Activated T-helper 1 cell treated with anti-CD3 and anti-CD28 coated beads, Interleukin-12 subunit alpha, Interleukin-12 subunit beta, Interleukin-2, Interleukin-4 antibody, amounts not matched to agents 30 ng/mL and 10 ng/mL and 1 ng/mL, durations not matched to agents 14 hours and 24 hours and 36 hours (primary cell): ENCODE results near the gene LRRC37A3. TPM values are rescaled to one million over a fixed set of nuclear protein-coding genes. Genes with fewer than 3 reads are reported as not detected.
"Not testable (repeated sequence)": the region's sequence is repeated elsewhere in the genome, so short reads cannot be mapped to it uniquely, and the experiment has no call there.

Experiments used
- DNase-seq: peaks from one replicate; pipeline ENCODE4 v3.0.0; 2021; ENCODE audit warnings: low spot score
- H3K27ac Mint-ChIP-seq: one replicate; pipeline ENCODE4 v1.8.0; 2021; ENCODE audit warnings: mild to moderate bottlenecking, mixed read lengths
- H3K27me3 Mint-ChIP-seq: one replicate; pipeline ENCODE4 v1.8.0; 2022; ENCODE audit warnings: mild to moderate bottlenecking, moderate library complexity, mixed read lengths; ENCODE audit not compliant: insufficient read depth
- H3K36me3 Mint-ChIP-seq: one replicate; pipeline ENCODE4 v1.8.0; 2021; ENCODE audit warnings: low read depth, mixed read lengths
- H3K4me1 Mint-ChIP-seq: one replicate; pipeline ENCODE4 v1.8.0; 2021; ENCODE audit warnings: low read depth, mixed read lengths
- H3K4me3 Mint-ChIP-seq: one replicate; pipeline ENCODE4 v1.8.0; 2021; ENCODE audit warnings: mild to moderate bottlenecking, moderate library complexity, mixed read lengths
- H3K9me3 Mint-ChIP-seq: one replicate; pipeline ENCODE4 v1.8.0; 2021; ENCODE audit warnings: mixed read lengths
- intact Hi-C: fragments of 100-400 bp; cut with micrococcal nuclease; formaldehyde crosslinking; loops from one replicate; pipeline ENCODE4 v1.15.1; 2024
- total RNA-seq: library from RNA; stranded (reverse); gene quantifications from 2 replicates; pipeline ENCODE4 v1.2.3, GENCODE V29; 2022

LRRC37A3 gene
- 6.8 and 12.4 TPM in 2 replicates for total RNA-seq

DNA sequence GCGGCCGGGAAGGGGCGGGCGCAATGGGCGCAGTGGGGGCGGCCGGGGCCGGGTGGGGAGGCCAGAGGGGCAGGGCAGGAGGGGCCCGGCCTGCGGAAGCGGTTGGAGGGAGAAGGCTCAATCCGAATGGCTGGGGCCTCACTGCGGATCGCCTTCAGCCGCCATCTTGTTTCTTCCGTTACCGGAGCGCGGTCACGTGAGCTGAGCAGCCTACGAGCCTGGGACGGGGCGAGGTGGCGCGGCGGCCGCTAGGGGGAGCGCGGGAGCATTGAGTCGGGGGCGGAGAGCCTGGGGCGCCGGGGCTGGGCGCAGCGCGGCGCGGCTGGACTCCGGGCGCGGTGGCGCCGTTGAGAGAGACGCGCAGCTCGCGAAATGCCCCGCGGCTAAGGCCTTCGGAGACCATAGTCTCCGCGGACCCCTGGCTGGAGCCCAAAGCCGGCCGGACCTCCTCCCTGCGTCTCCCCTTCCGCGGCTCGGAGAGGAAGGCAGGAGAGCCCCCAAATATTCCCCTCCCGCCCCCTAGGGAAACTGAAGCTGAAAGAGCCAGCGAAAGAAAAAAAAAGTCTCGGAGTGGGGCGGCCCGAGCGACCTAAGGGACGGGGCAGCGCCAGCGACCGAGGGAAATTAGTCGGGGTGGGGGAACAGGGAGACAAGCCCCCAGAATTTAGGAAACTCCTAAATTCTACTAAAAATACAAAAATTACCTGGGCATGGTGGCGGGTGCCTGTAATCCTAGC, at the start of gene LRRC37A3:
Gene LRRC37A3, minus strand, starts transcription at position 190 of the 737 bp plus-strand sequence. CDS start 22,221 bp downstream, outside the sequence.
- intact Hi-C loops: loop anchor here (1.0 to 10.0 kb wide), 5 partner anchors 55 to 413 kb away; partner anchors contain the start of genes CEP95 and DDX5
- not testable (repeated sequence) for H3K9me3 Mint-ChIP-seq, H3K36me3 Mint-ChIP-seq, H3K27me3 Mint-ChIP-seq
- Mint-ChIP-seq H3K4me1 (peaks cover 21% of the 10 kb centered on the region), H3K27ac (peak within 1 kb of the TSS; percentile 87), H3K4me3 (peak within 1 kb of the TSS; percentile 89)
- peak; percentile 100 for DNase-seq

DNA sequence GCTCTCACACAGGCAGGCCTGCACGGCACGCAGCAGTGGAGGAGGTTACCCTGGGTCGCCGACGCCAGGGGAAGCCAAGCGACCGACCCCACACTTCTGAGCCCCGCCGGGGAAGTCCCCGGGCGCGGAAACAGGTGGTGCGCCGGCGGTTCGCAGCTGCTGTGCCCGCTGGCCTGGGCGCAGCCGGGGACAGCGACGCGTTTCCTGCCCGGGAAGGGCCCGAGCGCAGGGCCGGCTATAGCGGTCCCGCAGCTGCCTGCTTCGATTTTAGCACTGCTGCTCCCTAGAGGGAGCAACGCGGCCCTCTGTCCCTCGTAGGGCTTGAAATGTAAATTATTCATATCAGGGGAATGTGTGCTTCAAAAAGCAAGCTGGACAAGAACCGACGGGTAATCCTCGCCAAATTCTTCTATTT, 46.6 kb upstream of the LRRC37A3 start:
- not testable (repeated sequence) for H3K9me3 Mint-ChIP-seq, H3K36me3 Mint-ChIP-seq, H3K27me3 Mint-ChIP-seq
- peaks cover 56% of the 10 kb centered on the region for H3K4me1 Mint-ChIP-seq
- H3K4me3 Mint-ChIP-seq: peak overlapping the region; percentile 73
- intact Hi-C loops: loop anchor here (5.0 kb wide), 1 partner anchor 704 kb away; the partner anchor contains the start of gene TEX2
- H3K27ac Mint-ChIP-seq: peak overlapping the region; percentile 58
- DNase-seq: peak; percentile 77

DNA sequence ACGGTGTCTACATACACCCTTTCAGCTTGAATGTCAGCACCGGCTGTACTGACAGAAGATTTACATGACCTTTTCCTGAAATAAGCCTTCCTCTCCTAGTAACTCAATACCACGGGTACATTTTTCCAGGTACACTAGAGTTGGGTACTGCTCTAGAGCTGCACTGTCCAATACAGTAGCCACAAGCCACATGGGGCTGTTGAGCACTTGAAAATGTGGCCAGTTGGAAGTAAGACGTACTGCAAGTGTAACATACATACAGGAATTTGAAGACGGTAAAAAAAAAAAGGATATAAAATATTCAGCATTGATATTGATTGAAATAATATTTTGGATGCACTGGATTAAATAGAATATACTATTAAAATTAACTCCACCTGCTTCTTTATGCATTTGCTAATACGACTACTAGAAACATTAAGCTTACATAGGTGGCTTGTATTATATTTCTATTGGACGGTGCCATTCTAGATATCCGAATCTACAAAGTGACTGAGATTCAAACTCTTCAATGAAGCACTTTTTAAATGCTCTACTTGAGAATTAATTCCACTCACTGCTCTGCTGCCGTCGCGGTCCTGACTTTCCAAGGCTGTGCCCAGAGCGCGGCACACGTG, 46.1 kb upstream of the LRRC37A3 start:
- DNase-seq, H3K36me3 Mint-ChIP-seq, H3K9me3 Mint-ChIP-seq, H3K27me3 Mint-ChIP-seq: not testable (repeated sequence)
- Mint-ChIP-seq H3K27ac (peak overlapping the region; percentile 58), H3K4me1 (peaks cover 54% of the 10 kb centered on the region), H3K4me3 (peak overlapping the region; percentile 73)
- intact Hi-C loops: loop anchor here (5.0 kb wide), 1 partner anchor 703 kb away; the partner anchor contains the start of gene TEX2

DNA sequence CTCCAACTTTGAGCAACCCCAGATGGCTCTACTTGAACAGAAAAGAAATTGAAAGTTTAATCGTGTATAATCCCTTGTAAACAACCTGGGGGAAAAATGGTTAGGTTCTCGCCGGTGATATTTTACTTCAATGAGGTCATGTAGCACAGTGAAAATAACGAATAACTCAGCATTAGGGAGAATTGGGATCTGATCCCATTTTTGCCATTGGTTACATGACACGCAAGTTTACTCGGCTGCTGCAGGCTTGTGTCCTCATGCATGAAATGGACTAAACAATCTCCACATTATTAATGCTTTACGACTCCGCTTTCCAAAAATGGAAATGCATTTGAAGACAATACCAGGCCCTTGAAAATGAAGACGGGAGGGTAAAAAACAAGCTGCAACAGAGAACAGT, 45.5 kb upstream of the LRRC37A3 start:
- intact Hi-C loops: loop anchor here (5.0 kb wide), 2 partner anchors 117 to 702 kb away; partner anchors contain the start of gene TEX2
- peaks cover 7% of the 10 kb centered on the region for H3K27me3 Mint-ChIP-seq
- H3K4me1 Mint-ChIP-seq: peaks cover 50% of the 10 kb centered on the region
- no peak for DNase-seq
- H3K36me3 Mint-ChIP-seq: peaks cover 4% of the 10 kb centered on the region
- H3K27ac Mint-ChIP-seq: no peak overlapping the region
- no peaks in the 10 kb centered on the region for H3K9me3 Mint-ChIP-seq
- peak overlapping the region; percentile 73 for H3K4me3 Mint-ChIP-seq

DNA sequence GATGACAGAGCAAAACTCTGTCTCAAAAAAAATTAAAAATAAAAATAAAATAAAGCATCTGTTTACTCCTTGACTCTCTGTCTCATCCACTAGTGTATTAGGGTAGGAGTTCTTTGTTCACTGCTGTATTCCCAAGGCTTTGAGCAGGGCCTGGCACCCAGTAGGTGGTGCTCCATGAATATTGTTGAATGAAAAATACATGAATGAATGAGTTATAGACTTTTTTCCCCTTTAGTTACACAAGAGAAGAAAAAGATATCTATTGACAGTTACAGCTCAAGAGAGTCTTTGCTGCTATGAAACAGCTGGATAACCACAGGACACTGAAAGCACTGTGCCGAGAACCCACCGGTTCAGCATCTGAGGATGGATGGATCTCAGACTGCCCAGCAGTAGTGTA, 44.5 kb upstream of the LRRC37A3 start:
- intact Hi-C loops: loop anchor here (2.0 to 5.0 kb wide), 2 partner anchors 117 to 137 kb away; no protein-coding TSS in a partner anchor
- not testable (repeated sequence) for DNase-seq, H3K4me3 Mint-ChIP-seq, H3K36me3 Mint-ChIP-seq, H3K27ac Mint-ChIP-seq, H3K27me3 Mint-ChIP-seq, H3K9me3 Mint-ChIP-seq
- peaks cover 43% of the 10 kb centered on the region for H3K4me1 Mint-ChIP-seq

DNA sequence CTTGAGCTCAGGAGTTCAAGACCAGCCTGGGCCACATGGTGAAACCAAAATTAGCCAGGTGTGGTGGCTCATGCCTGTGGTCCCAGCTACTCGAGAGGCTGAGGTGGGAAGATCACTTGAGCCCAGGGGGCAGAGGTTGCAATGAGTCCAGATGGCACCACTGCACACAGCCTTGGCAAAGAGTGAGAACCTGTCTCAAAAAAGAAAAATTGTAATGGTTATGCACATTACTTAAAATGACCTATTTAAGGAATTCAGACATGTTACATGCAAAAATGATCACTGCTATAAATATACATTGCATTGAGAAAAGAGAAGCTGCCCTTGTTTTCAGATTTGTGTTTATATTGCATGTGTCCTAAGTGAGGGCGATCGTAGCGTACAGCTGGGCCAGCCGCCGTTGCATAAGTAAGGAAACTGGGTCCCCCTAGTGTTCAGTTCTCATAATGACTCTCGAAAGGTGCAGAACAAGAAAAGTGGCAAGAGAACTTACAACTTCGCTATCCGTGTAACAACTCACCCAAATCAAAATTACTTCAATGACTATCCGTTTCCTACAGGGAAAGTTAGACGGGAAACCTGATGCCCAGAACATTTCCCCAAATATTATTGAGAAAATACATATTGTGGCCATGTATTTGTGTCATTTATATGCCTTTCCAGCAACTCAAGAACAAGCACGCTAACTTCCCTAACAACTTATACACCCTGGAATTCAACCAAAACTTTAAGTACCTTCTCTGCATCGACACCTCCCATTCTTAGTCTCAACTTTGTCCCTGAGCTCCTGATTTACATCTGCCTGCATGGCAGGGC, 42.5 kb upstream of the LRRC37A3 start:
- not testable (repeated sequence) for H3K9me3 Mint-ChIP-seq, H3K4me3 Mint-ChIP-seq, H3K36me3 Mint-ChIP-seq, H3K27ac Mint-ChIP-seq
- intact Hi-C loops: loop anchor here (1.0 to 5.0 kb wide), 5 partner anchors 35 to 237 kb away; no protein-coding TSS in a partner anchor
- peak; percentile 62 for DNase-seq
- H3K4me1 Mint-ChIP-seq: peaks cover 33% of the 10 kb centered on the region
- peaks cover 11% of the 10 kb centered on the region for H3K27me3 Mint-ChIP-seq

DNA sequence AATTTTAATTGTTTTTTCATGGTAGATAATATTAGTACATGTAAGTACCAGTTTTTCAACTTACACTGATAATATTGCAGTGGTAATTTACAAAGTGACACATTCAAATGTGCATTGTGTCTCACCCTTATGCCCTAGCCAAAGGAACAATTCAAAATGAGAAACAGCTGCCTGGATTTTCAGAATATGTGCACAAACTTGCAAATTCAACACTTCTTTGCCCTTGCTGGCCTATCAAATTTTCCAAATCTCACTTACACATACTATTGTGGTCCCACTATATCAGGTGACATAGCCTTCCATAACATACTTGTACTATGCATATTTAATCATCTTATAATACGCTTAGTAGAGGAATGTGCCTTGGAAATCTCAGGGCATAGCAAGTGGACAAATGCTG, 32.6 kb upstream of the LRRC37A3 start:
- H3K4me3 Mint-ChIP-seq: no peak overlapping the region
- H3K9me3 Mint-ChIP-seq: no peaks in the 10 kb centered on the region
- peaks cover under 1% of the 10 kb centered on the region for H3K4me1 Mint-ChIP-seq
- H3K27ac Mint-ChIP-seq: no peak overlapping the region
- DNase-seq: no peak
- no peaks in the 10 kb centered on the region for H3K36me3 Mint-ChIP-seq
- intact Hi-C loops: no loop called here
- no peaks in the 10 kb centered on the region for H3K27me3 Mint-ChIP-seq

DNA sequence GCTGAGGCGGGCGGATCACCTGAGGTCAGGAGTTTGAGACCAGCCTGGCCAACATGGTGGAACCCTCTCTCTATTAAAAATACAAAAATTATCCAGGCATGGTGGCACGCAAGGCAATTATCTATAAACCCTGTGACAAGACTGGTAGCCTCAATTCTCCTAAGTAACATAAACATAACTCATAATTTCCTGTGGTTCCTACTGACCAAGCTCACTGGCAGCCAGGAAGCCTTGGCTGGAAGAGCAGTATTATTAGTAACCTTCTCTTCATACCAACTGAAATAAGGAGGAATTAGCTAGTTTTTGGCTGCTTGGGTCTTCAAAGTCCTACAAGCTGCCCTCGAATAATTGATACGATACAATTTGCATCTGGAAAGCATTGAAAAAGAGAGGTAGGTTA, 31.6 kb upstream of the LRRC37A3 start:
- Mint-ChIP-seq H3K9me3 (no peaks in the 10 kb centered on the region), H3K27ac (no peak overlapping the region), H3K36me3 (no peaks in the 10 kb centered on the region), H3K27me3 (peaks cover 4% of the 10 kb centered on the region), H3K4me1 (peaks cover 5% of the 10 kb centered on the region), H3K4me3 (no peak overlapping the region)
- no peak for DNase-seq
- intact Hi-C loops: no loop called here

DNA sequence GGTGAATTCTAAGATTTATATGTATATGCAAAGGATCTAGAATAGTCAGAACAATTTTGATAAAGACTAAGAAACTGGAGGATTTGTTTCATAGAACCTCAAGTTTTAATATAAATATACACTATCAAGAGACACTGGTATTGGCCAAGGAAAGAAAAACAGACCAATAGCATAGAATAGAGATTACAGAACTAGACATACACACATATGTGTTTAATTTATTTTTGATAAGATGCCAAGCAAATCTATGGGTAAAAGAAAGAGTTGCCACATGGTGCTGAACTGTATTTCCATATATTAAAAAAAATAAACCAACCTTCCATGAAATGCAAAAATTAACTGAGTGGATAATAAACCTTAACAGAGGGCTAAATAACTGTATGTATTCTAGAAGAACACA, 27.9 kb upstream of the LRRC37A3 start:
- Mint-ChIP-seq H3K4me3 (no peak overlapping the region), H3K9me3 (no peaks in the 10 kb centered on the region), H3K4me1 (peaks cover 5% of the 10 kb centered on the region), H3K27ac (no peak overlapping the region), H3K27me3 (peaks cover 7% of the 10 kb centered on the region), H3K36me3 (no peaks in the 10 kb centered on the region)
- intact Hi-C loops: no loop called here
- no peak for DNase-seq

DNA sequence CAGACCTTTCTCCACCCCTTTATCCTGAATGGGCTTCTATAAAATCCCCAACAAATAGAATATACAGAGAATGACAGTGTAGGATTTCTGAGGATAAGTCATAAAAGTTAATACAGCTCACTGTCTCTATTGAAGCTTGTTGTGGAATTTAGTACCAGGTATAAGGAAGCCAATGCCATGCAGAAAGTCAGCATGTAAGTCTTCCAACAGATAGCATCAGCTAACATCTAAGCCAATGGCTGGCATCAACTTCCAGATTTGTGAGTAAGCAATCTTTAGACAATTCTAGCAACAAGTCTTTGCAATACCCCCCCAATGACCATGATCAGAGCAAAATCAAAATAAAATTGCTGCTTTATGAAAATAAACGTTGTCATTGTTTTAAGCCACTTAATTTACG, 22.5 kb upstream of the LRRC37A3 start:
- peaks cover 21% of the 10 kb centered on the region for H3K4me1 Mint-ChIP-seq
- no peak overlapping the region for H3K4me3 Mint-ChIP-seq
- H3K9me3 Mint-ChIP-seq: no peaks in the 10 kb centered on the region
- intact Hi-C loops: no loop called here
- no peaks in the 10 kb centered on the region for H3K36me3 Mint-ChIP-seq
- no peak for DNase-seq
- no peak overlapping the region for H3K27ac Mint-ChIP-seq
- peaks cover 21% of the 10 kb centered on the region for H3K27me3 Mint-ChIP-seq

DNA sequence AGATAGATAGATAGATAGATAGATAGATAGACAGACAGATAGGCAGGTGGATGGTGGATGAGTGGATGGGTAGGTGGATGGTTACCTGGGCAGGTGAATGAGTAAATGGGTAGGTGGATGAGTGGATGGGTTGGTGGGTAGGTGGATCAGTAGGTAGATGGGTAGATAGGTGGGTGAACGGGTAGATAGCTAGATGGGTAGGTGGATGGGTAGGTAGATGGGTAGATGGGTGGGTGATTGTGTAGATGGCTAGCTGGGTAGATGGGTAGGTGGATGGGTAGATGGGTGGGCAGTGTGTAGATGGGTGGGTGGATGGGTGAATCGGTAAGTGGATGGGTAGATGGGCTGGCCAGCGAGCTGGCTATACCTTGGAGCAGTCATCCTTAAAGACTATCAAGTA, 21.8 kb upstream of the LRRC37A3 start:
- Mint-ChIP-seq H3K4me3 (no peak overlapping the region), H3K9me3 (no peaks in the 10 kb centered on the region), H3K4me1 (peaks cover 17% of the 10 kb centered on the region), H3K27me3 (peaks cover 17% of the 10 kb centered on the region), H3K27ac (no peak overlapping the region), H3K36me3 (no peaks in the 10 kb centered on the region)
- DNase-seq: no peak
- intact Hi-C loops: no loop called here

DNA sequence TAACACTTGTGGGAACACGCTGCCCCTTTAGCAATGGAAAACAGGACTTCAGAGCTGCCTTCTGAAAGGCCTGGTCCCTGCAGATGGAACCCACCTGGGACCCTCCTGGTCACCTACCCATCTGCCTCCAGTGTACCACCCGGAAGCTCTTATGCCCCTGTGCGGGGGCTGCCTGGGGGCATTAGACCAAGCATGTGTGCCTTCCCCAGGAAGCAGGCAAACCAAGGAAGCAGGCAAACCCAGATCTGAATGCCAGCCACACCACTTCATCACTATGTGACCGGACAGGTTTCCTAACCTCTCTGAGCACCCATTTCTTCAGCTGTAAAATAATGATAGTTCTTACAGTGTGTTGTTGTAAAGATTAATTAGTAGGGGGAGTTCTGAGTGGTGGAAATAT, 20.8 kb upstream of the LRRC37A3 start:
- no peak overlapping the region for H3K27ac Mint-ChIP-seq
- H3K27me3 Mint-ChIP-seq: peaks cover 17% of the 10 kb centered on the region
- H3K36me3 Mint-ChIP-seq: no peaks in the 10 kb centered on the region
- no peak for DNase-seq
- intact Hi-C loops: no loop called here
- no peak overlapping the region for H3K4me3 Mint-ChIP-seq
- H3K9me3 Mint-ChIP-seq: no peaks in the 10 kb centered on the region
- H3K4me1 Mint-ChIP-seq: peaks cover 17% of the 10 kb centered on the region
